RPMI7951 (cell line): ENCODE results near the gene LENEP. TPM values are rescaled to one million over a fixed set of nuclear protein-coding genes. Genes with fewer than 3 reads are reported as not detected.

ENCODE experiments used
- total RNA-seq: library from RNA; depleted of rRNA; stranded (reverse); fragments of >200 nt; shearing (Covaris generic); gene quantifications from 2 replicates; pipeline ENCODE4 v1.2.3, GENCODE V29; 2014; rRNA removed

LENEP gene
- total RNA-seq, 1 experiment from 2014 or later: not detected

Other genes starting within 250 kb of the LENEP start
- gene KCNN3, start 123.3 kb upstream of the LENEP start, total RNA-seq: 0.29 and 0.72 TPM in 2 replicates
- 8.7 and 9.3 TPM in 2 replicates for gene PMVK, start 56.9 kb upstream of the LENEP start, total RNA-seq
- gene PBXIP1, start 37.5 kb upstream of the LENEP start, total RNA-seq: 14.7 and 23.3 TPM in 2 replicates
- 16.1 and 18.4 TPM in 2 replicates for gene PYGO2, start 31.8 kb upstream of the LENEP start, total RNA-seq
- 111 and 115 TPM in 2 replicates for gene SHC1, start 22.8 kb upstream of the LENEP start, total RNA-seq
- 344 and 400 TPM in 2 replicates for gene CKS1B, start 18.9 kb upstream of the LENEP start, total RNA-seq
- 22.5 and 26.0 TPM in 2 replicates for gene FLAD1, start 10.2 kb upstream of the LENEP start, total RNA-seq
- gene ZBTB7B, start 9.2 kb downstream of the LENEP start, total RNA-seq: 4.9 and 6.9 TPM in 2 replicates
- gene DCST2, start 40.2 kb downstream of the LENEP start, total RNA-seq: not detected in 2 replicates
- gene DCST1, start 40.2 kb downstream of the LENEP start, total RNA-seq: not detected in 2 replicates
- 30.6 and 31.8 TPM in 2 replicates for gene ADAM15, start 57.7 kb downstream of the LENEP start, total RNA-seq
- 4.7 and 5.8 TPM in 2 replicates for gene EFNA4, start 70.2 kb downstream of the LENEP start, total RNA-seq
- gene EFNA3, start 85.3 kb downstream of the LENEP start, total RNA-seq: 0.48 and 0.68 TPM in 2 replicates
- gene EFNA1, start 134.3 kb downstream of the LENEP start, total RNA-seq: 0.59 and 2.5 TPM in 2 replicates
- gene SLC50A1, start 142.3 kb downstream of the LENEP start, total RNA-seq: 24.2 and 32.5 TPM in 2 replicates
- gene DPM3, start 146.9 kb downstream of the LENEP start, total RNA-seq: 65.8 and 168 TPM in 2 replicates
- gene KRTCAP2, start 179.7 kb downstream of the LENEP start, total RNA-seq: 169 and 172 TPM in 2 replicates
- 2.3 and 2.9 TPM in 2 replicates for gene TRIM46, start 180.3 kb downstream of the LENEP start, total RNA-seq
- gene THBS3, start 214.3 kb downstream of the LENEP start, total RNA-seq: 4.1 and 8.1 TPM in 2 replicates
- gene MTX1, start 215.1 kb downstream of the LENEP start, total RNA-seq: 88.3 and 97.7 TPM in 2 replicates